ENCODE data around the gene SLC16A12.
A peak's percentile ranks its signal among the peaks of the same experiment; 100 is the strongest.
"Not testable (repeated sequence)": the region's sequence is repeated elsewhere in the genome, so short reads cannot be mapped to it uniquely, and the experiment has no call there.

The SLC16A12 gene

DNA sequence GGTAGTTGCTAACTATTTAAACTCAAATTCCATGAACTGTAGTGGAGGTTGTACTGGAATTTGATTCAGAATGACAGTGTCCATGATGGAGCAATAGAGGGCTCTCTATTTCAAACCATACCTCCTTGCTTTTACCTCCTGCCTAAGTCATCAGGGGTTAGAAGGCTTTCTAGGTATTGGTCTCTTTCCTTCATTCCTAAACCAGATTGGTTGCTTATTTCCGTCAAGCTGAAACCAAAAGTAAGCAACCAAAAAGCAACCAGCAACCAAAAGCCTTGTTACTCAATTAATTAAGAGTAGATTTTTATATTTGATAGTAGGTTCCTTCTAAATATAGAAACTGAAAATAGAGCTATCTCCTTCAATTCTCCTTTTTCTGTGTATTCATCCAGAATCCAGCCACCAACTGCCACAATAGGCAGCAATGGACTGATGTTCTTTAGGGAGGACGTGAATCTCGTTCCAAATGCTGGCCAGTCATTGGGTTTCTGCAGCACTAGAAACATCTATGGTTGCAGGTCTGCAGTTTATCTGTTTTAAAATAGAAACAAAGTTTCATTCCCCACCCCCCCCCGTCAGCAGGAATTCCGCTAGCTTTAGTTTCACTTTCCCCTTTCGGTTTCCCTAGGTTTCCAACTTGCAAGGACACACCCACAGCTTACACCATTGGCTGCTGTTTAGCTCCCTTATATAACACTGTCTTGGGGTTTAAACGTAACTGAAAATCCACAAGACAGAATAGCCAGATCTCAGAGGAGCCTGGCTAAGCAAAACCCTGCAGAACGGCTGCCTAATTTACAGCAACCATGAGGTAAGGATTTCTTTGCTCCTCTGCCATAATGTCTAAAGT, 143.3 kb downstream of the SLC16A12 start, which contains the start of gene IFIT1:
TSS of gene IFIT1 (plus strand) at position 717 of the 850 bp plus-strand sequence. CDS start at position 807, 90 bp downstream.
- no peaks in the 10 kb centered on the region for H3K36me3 ChIP-seq (ENCODE audit: control insufficient read depth, insufficient read depth, low read length)
- no peaks in the 10 kb centered on the region for H3K9me3 ChIP-seq (ENCODE audit: control insufficient read depth, insufficient read depth, low read length)
- no peaks in the 10 kb centered on the region for H3K27me3 ChIP-seq (ENCODE audit: control insufficient read depth, insufficient read depth, low read length)
- H3K9ac ChIP-seq (ENCODE audit: low read depth, low read length): peak within 1 kb of the TSS; percentile 19
- peak within 1 kb of the TSS; percentile 66 for H3K4me3 ChIP-seq (ENCODE audit: low read depth, low read length)
- peaks cover 8% of the 10 kb centered on the region for H3K4me1 ChIP-seq (ENCODE audit: control insufficient read depth, insufficient read depth, low read length)

GRCh38 chr10:89391226-89391576, 144.2 kb downstream of the SLC16A12 start:
- not testable (repeated sequence) for H3K4me3 ChIP-seq (ENCODE audit: low read depth, low read length); H3K27me3 ChIP-seq (ENCODE audit: control insufficient read depth, insufficient read depth, low read length); H3K9ac ChIP-seq (ENCODE audit: low read depth, low read length); H3K36me3 ChIP-seq (ENCODE audit: control insufficient read depth, insufficient read depth, low read length); H3K9me3 ChIP-seq (ENCODE audit: control insufficient read depth, insufficient read depth, low read length)
- H3K4me1 ChIP-seq (ENCODE audit: control insufficient read depth, insufficient read depth, low read length): peaks cover 14% of the 10 kb centered on the region

DNA sequence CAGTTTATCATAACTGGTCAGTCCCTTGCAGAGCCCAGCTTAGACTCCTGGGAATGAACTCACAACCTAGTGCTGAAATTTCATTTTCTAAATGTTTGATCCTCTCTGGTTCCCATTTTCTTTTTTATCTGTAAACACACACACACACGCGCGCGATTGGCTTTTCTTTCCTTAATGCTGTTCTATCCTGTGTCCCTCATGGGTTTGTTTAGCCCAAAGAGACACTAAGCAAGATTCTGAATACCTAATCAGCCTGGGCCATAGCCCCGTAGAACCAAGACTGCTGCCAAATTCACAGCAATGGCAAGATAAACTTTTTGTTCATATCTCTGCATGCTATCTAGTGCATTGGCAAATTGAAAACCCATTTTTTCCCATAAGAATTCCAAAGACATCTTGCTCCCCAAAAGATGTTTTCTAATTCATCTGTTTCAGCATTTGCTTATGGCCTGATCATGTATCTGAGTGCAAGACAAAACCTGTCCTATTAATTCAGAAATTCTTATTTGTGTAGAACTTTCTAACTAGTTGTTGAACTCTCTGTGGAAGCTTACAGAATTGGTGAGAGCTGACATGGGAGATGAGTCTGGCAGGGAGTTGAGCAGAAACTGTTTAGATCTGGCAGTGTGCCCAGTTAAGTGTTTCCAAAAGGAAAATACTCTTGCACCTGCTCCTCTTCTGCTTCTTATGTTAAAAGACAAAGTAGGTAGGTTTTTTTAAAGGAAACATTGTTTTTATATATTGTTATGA, 144.7 kb downstream of the SLC16A12 start:
- Histone ChIP-seq H3K27me3 (ENCODE audit: control insufficient read depth, insufficient read depth, low read length) (no peaks in the 10 kb centered on the region), H3K36me3 (ENCODE audit: control insufficient read depth, insufficient read depth, low read length) (no peaks in the 10 kb centered on the region), H3K9me3 (ENCODE audit: control insufficient read depth, insufficient read depth, low read length) (no peaks in the 10 kb centered on the region), H3K9ac (ENCODE audit: low read depth, low read length) (no peak overlapping the region), H3K4me1 (ENCODE audit: control insufficient read depth, insufficient read depth, low read length) (peaks cover 15% of the 10 kb centered on the region), H3K4me3 (ENCODE audit: low read depth, low read length) (no peak overlapping the region)

DNA sequence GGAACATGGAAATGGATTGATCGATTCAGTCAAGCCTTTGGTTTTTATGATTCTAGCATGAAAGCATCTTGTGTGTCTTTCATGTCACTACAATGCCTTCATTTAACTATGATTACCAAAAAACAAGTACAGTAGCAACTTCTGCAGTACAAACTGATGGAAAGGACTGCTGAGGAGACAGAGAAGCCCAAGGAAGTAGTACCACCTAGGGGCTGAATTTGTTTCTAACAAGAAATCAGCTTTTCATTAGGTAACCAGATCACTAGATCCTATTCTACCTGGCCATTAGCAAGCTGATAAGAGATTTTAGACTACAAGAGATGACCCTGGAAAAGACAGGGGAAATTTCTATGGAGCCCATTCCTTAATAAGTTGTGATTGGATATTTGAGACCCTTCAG, 146.1 kb downstream of the SLC16A12 start:
- Histone ChIP-seq H3K36me3 (ENCODE audit: control insufficient read depth, insufficient read depth, low read length) (no peaks in the 10 kb centered on the region), H3K9me3 (ENCODE audit: control insufficient read depth, insufficient read depth, low read length) (no peaks in the 10 kb centered on the region), H3K9ac (ENCODE audit: low read depth, low read length) (no peak overlapping the region), H3K4me3 (ENCODE audit: low read depth, low read length) (no peak overlapping the region), H3K27me3 (ENCODE audit: control insufficient read depth, insufficient read depth, low read length) (no peaks in the 10 kb centered on the region), H3K4me1 (ENCODE audit: control insufficient read depth, insufficient read depth, low read length) (peaks cover 15% of the 10 kb centered on the region)

DNA sequence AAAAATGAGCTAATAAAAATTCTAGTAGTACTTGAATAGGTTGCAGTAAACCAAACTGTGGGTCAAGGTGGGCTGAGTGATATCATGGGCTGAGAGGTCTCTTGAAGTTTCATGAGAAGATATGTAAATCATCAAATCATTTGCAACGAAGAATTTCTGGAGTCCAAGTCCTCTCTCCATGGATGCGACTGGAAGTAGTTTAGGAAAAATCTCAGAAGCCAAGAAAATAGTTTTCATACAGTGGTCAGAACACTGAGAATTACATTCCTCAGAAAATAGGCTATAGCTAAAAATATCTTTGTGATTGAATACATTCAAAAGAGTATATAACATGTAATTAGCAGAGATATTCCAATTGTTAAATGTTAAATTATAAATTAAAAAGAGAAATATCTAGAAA, 146.6 kb downstream of the SLC16A12 start:
- peaks cover 15% of the 10 kb centered on the region for H3K4me1 ChIP-seq (ENCODE audit: control insufficient read depth, insufficient read depth, low read length)
- no peak overlapping the region for H3K9ac ChIP-seq (ENCODE audit: low read depth, low read length)

DNA sequence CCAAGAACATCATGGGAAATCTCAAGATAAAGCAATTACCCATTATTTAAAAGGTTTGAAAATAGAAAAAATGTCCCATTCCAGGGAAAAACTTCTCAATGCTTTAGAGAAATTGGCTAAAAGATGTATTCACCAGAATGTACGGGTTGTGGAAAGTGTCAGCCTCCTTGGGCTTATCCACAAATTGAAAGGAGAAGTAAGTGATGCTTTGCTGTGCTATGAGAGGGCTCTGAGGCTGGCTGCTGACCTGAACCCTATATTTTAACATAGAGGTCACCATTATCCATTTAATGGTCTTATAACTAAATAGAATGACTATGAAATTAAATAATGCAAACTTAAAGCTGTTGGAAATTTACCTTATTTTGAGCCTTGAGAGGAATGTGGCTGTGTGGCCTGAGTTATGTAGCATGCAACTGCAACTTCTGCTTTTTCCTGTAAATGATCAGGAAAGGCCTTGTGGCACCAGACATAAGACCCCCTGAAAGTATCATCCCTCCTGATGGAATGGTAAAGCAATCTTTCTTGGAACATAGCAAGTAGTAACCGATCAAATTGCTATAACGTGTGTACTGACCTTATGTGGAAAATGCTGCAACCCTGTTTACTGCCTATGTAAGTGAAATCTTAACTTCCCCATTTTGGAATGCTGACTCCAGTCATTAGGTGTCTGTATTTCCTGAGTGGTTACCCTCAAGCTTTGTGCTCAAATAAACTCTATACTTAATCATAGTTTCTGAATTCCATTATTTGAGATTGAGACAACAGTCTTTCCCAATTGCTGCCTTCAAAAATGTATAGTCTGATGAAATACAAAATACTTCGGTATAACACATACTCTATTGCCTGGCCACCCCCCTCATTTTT, 150.7 kb downstream of the SLC16A12 start:
- Histone ChIP-seq H3K27me3 (ENCODE audit: control insufficient read depth, insufficient read depth, low read length) (no peaks in the 10 kb centered on the region), H3K9me3 (ENCODE audit: control insufficient read depth, insufficient read depth, low read length) (no peaks in the 10 kb centered on the region), H3K9ac (ENCODE audit: low read depth, low read length) (no peak overlapping the region), H3K4me1 (ENCODE audit: control insufficient read depth, insufficient read depth, low read length) (peaks cover 6% of the 10 kb centered on the region), H3K4me3 (ENCODE audit: low read depth, low read length) (no peak overlapping the region), H3K36me3 (ENCODE audit: control insufficient read depth, insufficient read depth, low read length) (no peaks in the 10 kb centered on the region)

More for the DNA sequence above, 146.6 kb downstream of the SLC16A12 start:
- Histone ChIP-seq H3K36me3 (ENCODE audit: control insufficient read depth, insufficient read depth, low read length) (no peaks in the 10 kb centered on the region), H3K4me3 (ENCODE audit: low read depth, low read length) (no peak overlapping the region), H3K9me3 (ENCODE audit: control insufficient read depth, insufficient read depth, low read length) (no peaks in the 10 kb centered on the region), H3K27me3 (ENCODE audit: control insufficient read depth, insufficient read depth, low read length) (no peaks in the 10 kb centered on the region)

GRCh38 chr10:89382757-89383156, 152.6 kb downstream of the SLC16A12 start:
- H3K9me3 ChIP-seq (ENCODE audit: control insufficient read depth, insufficient read depth, low read length): no peaks in the 10 kb centered on the region
- peaks cover 6% of the 10 kb centered on the region for H3K4me1 ChIP-seq (ENCODE audit: control insufficient read depth, insufficient read depth, low read length)
- H3K36me3 ChIP-seq (ENCODE audit: control insufficient read depth, insufficient read depth, low read length): no peaks in the 10 kb centered on the region
- no peaks in the 10 kb centered on the region for H3K27me3 ChIP-seq (ENCODE audit: control insufficient read depth, insufficient read depth, low read length)
- H3K9ac ChIP-seq (ENCODE audit: low read depth, low read length): no peak overlapping the region
- no peak overlapping the region for H3K4me3 ChIP-seq (ENCODE audit: low read depth, low read length)
